HG03432 (cell line): Measurements from ENCODE around the gene DPP4.

Experiments used
- ATAC-seq: cut with Tn5 transposase; IDR thresholded peaks from one replicate; pipeline ENCODE4 v1.9.1; 2021; ENCODE audit warnings: mild to moderate bottlenecking, moderate library complexity; ENCODE audit not compliant: unreplicated experiment

DPP4 gene

DNA sequence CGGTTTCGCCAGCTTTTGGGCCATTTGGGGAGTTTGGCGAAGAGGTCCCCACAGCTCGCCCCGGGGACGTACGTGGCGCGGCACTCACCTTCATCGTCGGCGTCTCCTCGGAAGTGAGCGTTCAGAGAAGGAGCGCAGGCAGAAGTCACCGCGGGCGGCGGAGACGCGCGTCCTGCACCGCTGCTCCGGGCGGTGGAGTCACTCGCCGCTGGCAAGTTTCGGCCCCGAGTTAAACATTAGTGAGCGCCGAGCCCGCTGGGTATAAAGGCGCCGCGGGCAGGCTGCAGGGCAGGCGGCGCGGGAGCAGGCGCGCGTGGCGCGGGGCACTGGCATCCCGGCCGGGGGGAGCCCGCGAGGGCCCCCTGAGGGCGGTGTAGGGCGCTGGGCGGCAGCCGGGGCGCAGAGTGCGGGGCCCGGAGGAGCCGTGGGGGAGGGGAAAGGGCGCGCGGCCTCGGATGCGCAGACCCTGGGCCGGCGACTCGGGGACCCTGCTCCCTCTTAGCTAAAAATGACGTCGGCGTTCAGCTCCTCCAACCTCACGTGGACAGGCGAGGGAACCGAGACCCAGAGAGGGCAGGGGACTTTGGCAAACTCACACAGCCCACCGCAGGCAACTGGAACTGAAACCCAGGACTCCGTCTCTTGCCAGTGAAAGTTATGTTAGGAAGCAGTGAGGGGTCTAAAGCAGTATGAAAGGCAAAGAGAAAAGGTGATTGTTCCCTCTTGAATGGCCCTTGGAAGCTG lies at the start of gene DPP4:
TSS of gene DPP4 (minus strand) at position 328 of the 744 bp plus-strand sequence. CDS start at position 94, 234 bp downstream.
- ATAC-seq = peak; percentile 95

GRCh38 chr2:162118166-162119031 lies 44.4 kb upstream of the DPP4 start:
- ATAC-seq = no peak

GRCh38 chr2:162116352-162116751 lies 42.3 kb upstream of the DPP4 start:
- ATAC-seq = no peak

DNA sequence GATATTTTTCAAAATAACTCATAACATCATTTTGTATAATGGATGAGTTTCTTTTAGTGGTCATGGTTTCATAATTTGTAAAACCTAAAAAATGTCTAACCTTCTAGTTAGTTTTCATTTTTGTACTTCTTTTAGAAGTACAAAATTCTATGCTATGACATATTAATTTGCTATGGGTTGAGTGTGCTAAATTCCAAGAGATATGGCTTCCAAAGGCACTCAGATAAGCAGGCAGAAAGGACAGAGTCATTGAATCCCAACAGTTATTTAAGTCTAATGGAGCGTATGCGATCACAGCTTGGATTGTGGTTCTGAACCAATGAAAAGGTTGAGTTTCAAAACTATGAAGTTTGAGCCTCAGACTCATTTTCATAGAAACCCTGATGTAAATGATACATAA lies 41.1 kb upstream of the DPP4 start:
- ATAC-seq = no peak

DNA sequence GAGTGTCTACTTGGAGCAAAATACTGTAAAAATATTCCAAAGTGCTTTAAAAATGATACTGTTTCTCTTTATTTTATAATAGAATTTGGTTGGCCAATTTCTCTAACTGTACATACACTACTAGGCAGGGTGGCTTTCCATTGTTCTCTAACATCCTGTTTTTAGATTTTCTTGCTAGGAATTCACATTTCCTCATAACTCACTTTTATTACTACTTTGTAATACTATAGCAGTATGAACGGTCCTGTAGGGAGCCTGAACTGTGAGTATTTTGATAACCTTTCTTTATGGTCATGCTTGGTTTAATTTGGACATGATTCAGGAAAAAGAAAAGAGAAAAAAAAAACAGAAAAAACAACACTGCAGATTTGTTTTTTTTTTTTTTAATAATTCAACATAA lies 40.3 kb upstream of the DPP4 start:
- no peak for ATAC-seq

DNA sequence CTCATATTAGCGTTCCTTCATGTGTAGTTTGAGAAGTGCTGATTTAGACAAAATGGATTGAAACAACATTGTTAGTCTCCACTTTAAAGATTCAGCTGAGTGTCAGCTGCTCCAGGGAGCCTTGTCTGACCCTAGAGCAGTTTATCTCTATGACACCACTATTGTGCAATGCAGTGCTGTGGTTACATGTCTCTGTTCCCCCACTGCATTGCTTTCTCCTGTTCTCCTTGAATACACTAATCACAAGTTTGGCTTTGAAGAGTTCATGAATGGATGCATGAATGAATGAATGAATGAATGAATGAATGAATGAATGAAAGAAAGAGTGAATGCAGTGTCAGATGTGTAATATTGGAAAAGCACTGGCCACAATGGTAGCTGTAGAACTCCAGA lies 39.8 kb upstream of the DPP4 start:
- no peak for ATAC-seq

DNA sequence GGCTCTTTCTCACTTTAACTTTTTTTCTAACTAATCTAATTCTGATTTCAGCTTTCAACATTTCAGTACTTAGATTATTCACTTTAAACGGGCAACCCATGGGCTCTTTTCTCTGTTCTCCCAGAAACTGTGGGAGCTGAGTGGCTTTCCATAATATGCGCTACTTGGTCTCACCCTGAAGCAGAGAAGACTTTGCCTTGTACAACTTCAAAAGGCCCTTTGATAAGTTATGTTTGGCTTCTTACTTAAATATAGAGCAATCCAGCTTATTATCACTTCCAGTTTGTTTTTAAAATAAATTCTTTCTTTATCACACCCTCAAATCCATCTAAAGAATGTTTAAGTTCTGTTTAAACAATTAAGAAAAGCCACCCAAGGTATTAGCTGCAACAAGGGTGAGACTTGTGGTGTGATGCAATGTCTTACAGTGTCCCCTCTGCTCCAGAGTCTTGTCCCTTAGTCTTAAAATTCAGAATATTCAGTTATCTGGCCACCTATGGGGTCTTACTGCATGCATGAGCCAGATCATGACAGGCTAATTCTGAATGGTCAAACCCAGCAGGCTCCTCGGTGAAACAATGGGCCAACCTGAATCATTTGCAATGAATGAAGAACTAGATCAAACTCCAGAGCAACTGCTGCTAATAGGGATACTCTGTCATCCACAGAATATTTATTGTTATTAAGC lies 39.2 kb upstream of the DPP4 start:
- no peak for ATAC-seq

GRCh38 chr2:162111958-162112850 lies 38.2 kb upstream of the DPP4 start:
- ATAC-seq = no peak

DNA sequence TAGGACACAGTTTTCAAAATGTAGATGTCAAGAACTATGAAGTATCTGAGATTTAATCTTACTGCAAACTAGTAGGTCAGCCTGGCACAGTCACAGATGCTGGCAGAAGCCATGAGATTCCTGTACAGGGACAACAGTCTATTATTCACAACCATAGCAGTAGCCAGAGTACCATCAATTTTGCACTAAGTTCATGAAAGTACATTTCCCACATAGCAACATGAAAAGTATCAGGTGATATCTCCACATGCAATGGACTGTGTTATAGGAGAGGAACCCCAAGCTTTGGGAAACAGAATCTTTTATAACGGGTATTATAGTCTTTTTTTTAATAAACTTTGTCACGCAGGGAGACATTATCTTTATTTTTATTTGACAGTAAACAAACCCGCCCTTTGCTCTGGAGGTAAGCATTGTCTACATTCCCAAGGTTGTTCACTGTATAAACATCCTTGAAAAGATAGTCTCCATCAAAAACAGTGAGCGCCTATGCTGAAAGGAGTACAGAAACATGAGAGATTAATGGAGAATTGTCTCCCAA lies 33.4 kb upstream of the DPP4 start:
- no peak for ATAC-seq

GRCh38 chr2:162106746-162107145 lies 32.7 kb upstream of the DPP4 start:
- ATAC-seq = no peak

DNA sequence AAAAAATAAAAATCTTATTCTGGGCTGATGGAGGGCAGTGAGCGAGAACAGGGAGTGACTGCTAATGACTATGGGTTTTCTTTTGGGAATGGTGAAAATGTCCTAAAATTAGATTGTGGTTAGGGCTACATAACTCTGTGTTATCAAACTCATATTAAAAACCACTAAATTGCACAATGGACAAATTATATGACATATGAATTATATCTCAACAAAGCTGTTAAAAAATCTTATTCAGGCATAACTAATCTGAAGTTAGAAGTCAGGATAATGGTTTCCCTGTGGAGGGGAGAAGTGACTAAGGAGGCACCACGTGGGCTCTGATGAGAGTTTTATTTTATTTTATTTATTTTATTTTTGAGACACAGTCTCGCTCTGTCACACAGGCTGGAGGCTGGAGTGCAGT lies 32.1 kb upstream of the DPP4 start:
- ATAC-seq = no peak

DNA sequence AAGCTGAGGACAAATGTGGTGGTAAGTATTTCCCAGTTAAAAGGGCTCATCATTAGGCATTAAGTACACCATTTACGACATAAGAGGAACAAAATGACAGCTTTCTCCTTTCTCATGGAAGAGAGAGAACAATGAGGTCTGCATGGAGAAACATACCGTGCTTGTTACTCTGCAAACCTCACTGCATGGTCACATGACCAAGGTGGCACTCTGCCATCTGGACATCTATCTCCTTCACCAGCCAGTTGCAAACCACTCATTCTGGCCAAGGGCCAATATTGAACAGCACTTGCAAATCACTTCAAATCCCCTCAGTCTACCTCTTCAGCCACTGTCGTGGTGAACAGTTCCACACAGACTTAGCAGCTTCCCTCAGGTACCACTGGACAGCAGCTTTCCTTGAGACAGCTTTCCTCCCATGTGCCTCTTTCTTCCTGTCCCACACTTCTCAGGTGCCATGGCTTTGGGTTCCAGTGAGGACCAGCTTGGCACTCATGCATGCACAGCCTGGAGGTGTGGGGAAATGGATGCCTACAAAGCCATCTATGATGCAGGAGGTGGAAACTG lies 29.5 kb upstream of the DPP4 start:
- no peak for ATAC-seq

DNA sequence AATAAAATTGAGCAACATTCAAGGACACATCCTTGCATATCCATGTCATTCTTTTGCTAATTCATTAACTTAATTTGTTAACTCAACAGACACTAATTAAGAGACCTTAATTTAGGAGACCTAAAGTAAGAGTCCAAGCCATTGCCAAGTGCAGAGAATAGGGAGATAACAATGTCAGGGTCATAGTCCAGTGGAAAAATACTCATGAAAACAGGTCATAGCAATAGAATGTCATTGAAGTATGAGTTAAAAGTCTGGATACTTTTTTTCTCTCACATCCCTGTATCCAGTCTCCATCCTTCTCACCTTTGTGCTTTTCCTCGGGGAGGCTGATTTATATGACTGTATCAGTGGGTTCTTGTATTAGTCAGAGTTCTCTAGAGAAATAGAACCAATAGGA lies 26.6 kb upstream of the DPP4 start:
- no peak for ATAC-seq

DNA sequence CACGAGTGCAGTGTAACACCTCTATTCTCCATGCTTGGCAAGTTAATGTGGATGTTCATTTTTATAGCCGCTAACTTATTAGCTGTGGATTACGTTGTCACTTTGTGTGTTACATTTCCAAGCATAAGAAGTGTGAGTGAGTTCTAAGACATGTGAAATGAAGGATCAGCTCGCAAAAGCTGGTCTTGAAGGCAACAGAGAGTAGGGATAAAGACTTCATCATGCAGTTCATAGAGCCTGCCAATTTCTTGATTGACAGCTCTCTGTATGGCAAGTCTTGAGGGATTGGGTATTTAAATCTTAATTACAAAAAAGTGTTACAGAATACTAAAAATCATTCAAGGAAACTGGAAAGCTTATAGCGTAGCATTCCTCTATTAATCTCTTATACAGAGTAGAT lies 25.8 kb upstream of the DPP4 start:
- no peak for ATAC-seq

GRCh38 chr2:162092658-162093556 lies 18.9 kb upstream of the DPP4 start:
- no peak for ATAC-seq

DNA sequence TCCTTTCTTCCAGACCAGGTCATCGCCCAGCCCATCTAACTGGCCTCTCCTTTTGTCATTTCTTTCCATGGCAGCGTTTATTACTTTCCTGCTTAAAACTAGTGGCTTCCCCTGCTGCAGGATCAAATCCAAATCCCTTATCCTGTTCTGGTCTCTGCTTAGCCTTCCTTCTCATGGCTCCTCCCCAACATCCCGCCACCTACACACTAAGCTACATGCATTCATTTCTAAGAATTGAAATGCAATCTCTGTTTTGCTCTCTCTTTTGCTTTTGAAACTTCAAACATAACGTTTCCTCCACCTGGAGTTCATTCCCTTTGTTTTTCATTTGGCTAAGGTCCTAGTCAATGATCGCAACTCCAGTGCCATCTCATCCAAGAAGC lies 18.0 kb upstream of the DPP4 start:
- no peak for ATAC-seq

GRCh38 chr2:162091325-162092007 lies 17.5 kb upstream of the DPP4 start:
- peak; percentile 75 for ATAC-seq

GRCh38 chr2:162090109-162090508 lies 16.1 kb upstream of the DPP4 start:
- ATAC-seq = no peak
